C4-2B (cell line): Measurements from ENCODE around the gene RGS9.

Experiments used
- CTCF ChIP-seq: fragments of 450-650 bp; conservative IDR thresholded peaks from 2 replicates; pipeline ENCODE4 v1.5.1; 2017; ENCODE audit warnings: mild to moderate bottlenecking
- ZFX ChIP-seq: fragments of 450-650 bp; IDR thresholded peaks from 2 replicates; pipeline ENCODE4 v1.6.1; 2017

GRCh38 chr17:65173284-65173793 lies 36.2 kb downstream of the RGS9 start:
- TF ChIP-seq CTCF (no peak), ZFX (no peak)
